Stimulated activated CD8-positive, alpha-beta memory T cell treated with anti-CD3 and anti-CD28 coated beads, Interleukin-7, amount 100 ng/mL, for 48 hours (primary cell): ENCODE results near the gene KCNN2.

Experiments
- DNase-seq, 2 donors: peaks; one replicate each; pipeline ENCODE4 v3.0.0-alpha.2; 2020; ENCODE audit warnings: low read depth in 1 of 2; ENCODE audit errors: extremely low read depth in 1 of 2

Gene KCNN2

DNA sequence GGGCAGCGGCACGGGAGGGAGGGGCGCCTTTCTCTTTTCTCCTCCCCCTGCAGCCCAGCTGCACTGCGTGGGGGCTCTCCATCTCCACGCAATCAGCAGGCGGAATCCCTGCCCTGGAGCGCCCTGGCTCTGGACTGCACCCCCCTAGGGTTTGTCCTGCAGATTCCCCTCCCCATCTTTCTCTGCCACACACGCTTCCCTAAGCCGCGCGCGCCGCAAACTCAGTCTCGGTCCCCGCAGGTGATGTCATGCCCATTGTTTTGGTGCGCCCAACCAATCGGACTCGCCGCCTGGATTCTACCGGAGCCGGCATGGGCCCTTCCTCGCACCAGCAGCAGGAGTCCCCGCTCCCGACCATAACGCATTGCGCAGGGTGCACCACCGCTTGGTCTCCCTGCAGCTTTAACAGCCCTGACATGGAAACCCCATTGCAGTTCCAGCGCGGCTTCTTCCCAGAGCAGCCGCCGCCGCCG is at the start of gene KCNN2:
Gene KCNN2 (plus strand): TSS at position 347 of the 473 bp plus-strand sequence. CDS start 70 bp downstream, at position 417.
- DNase-seq, result no peak

DNA sequence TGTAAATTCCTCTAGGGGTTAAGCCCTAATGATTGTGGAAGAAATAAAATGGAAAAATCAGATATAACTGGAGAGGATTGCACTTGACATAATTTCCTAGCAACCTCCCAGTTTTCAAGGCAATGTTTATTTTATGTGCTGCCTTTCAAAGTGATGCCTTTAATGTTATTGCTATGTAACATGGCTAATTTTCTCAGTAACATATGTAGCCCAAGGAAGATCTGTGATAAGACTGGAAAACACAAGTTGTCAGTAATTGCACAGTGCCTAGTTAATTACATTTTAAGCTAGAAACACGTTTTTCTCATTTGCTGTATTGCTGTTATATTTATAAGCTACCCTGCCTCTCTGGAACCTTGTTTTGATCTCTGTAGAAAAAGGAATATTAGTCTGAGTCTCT is 49.2 kb upstream of the KCNN2 start:
- no peak for DNase-seq

DNA sequence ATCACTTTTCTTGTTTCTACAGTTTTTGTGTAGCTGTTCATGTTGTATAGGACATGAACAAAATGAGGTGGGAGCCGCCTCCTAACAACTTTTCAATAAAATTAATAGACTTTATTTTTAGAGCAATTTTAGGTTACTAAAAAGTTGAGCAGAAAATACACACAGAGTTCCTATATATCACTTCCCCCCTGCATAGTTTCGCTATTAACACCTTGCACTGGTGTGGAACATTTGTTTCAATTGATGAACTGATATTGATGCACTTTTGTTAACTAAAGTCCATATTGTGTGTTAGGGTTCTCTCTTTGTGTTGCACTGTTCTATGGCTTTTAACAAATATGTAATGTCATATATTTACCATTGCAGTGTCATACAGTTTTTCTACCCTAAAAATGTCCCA is 47.8 kb upstream of the KCNN2 start:
- no peak for DNase-seq

DNA sequence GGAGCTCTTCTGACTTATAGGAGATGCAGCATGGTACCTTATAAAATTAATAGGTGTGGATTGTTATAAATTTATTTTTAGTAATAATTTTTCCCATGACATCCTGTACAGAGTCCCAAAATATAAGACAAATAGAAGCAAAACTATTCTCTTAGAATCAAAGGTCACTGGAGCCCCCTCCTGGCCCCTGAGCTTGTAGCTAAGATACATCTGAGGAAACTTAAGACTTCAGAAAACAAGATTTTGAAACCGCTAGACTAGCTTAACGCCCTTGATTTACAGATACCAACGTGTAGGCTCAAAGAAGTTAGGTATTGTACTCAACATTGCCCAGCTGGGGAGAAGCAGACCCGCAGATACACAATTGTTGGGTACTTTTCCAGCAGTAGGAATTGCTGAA is 45.7 kb upstream of the KCNN2 start:
- DNase-seq, result no peak

DNA sequence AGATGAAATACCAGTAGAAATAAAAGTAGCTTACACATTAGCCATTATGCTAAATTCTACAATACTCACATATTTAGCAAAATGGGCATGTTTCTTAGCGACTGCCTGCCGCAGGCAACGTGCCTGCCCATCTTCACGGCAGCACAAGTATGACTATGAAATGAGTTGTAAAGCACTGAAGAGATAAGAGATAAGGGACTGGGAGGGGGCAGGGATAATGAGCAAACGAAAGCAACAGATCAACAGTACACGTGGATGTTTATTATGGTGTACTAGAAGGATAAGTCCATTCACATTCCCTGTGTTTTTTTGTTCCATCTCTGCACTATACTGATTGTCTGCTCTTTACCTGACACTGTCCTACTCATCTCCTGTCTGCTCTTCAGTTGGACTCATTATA is 44.1 kb upstream of the KCNN2 start:
- DNase-seq, result no peak

DNA sequence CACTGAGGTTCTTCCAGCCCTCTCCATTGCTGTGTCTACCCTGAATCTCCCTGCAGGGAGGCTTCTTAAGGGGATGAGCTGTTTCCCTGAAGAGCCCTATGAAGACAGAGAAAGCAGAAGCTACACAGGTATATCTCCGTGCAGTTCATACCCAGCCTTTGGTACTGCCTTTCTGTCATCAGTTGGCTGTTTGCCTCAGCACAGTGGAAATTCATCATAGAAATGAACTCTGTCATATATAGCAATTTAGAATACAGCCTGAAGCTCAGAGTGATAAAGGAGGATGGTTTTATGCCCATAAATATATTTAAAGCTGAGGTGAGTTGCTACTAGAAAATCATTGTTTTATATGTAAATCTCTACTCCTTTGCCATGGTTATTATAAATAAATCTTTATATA is 42.6 kb upstream of the KCNN2 start:
- no peak for DNase-seq

DNA sequence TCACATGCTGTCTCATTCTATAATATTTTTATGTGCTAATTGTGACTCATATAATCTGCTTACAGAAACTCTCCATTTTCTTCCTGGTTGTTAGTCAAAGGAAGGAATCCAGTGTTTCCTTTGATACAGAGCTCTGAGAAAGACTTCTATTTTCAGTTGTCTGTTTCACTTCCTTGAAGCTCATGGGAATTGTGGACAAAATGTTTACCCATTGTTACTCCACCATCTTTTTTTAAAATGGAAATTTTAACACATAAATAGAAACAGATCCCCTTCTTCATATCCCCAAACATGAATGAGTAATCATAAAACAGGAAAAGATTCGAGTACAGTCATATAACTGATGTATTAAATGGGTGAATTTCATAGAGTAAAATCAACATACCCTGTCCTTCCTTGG is 42.0 kb upstream of the KCNN2 start:
- no peak for DNase-seq

DNA sequence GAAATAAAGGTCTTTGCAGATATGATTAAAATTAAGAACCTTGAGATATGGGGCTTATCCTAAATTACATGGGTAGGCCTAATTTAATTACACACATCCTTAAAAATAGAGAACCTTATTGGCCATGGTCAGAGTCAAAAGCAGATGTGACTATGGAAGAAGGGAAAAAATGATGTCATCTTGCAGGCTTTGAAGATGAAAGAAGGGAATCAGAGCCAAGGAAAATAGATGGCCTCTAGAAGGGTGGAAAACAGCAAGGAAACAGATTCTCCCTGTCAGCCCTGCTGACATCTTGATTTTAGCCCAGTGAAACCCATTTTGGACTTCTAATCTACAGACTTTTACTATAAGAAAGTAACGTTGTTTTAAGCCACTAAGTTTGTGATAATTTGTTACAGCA is 37.6 kb upstream of the KCNN2 start:
- DNase-seq, result no peak

DNA sequence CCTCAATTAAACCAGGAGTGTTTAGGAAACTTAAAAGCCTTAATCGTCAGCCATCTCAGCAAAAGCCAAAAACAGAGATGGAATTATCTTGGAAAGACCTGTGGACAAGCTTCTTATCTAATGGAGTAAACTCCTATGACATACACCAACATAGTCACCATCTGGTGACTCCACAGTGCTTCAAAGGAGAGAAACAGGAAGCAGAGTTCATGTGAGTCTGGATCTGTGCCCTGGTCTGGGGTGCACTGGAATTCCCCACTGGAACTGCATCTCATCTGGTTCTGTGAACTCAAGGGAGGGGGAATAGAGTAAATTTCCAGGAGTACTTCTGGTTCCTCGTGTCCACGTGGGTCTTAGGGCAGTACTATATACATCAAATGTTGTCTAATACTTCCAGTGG is 36.3 kb upstream of the KCNN2 start:
- no peak for DNase-seq

DNA sequence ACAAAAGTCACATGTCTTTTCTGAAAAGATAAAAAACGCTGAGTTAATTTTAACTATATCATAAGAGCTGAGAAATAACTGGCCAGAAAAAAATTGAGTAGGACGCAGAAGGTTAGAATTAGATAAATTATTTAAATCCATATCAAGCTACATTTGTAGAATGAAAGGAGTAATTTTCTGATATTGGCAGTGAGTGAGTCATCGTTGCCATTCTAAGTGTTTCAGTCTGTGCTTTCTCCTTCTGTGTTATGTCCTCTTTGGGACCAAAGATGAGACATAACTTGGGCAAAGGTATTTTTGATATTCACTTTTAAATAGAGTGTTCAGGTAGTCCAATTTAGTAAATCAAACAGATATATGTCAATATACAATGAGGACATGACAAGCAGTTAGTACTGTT is 34.4 kb upstream of the KCNN2 start:
- DNase-seq, result no peak

DNA sequence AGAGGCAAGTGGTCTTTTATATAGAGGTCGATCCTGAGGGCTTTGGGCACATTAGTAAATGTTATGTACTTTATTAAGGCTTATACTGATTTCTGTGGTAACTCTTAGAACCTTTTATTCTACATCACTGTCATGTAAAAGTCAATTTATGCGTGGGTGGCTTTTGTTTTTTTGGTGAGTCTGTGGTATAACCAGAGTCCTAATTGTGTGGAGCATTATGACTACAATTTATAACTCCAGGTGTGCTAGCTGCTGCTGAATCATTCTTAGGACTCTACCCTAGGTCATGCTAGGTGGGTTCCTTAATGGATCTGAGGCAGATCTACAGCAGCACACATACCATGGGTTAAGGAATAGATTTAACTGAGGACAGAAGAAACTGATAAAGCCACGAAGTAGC is 33.9 kb upstream of the KCNN2 start:
- no peak for DNase-seq

DNA sequence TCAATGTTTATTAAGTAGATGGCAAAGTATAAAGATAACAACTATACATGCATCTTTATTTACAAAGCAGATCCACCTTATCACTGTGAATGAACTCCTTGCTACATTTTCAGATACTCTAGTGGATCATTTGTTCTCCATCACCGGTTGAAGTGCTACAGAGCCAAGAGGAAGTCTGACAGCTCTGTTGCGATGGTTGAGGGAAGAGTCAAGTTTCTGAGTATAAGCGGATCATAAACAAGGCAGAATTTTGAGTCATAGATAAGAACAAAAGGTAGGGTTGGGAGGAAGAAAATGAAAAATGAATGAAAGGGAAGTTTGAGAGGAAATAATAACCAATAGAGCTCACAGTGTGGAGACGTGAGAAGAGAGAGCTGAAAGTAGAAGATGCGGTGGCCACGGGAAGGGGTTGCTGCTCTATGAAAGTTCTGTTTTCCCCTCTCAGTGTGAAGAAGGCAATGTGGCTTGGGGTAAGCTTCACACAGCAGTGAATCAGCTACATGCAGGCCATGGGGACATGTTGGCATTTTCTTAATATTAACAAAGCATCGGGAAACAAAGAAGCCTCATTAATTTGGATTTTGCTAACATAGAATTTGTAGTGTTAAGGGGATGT is 30.8 kb upstream of the KCNN2 start:
- no peak for DNase-seq

DNA sequence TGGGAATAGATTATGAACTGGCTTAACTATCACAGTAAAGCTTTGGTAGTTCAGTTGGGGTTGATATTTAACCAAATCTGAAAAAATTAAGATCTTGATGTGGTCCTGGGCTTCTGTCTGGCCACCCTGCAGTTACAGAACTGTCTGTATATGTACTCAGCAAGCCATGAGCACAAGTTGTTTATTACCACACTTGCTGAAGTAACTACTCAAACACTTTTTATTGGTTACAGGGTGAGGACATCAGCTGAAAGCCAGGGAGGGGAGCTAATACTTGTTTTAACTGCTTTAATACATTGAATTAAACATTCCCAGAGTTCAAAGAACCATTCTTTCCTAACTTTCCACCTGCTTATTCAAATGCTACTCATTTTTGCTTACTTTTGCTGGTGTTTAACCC is 29.4 kb upstream of the KCNN2 start:
- no peak for DNase-seq

DNA sequence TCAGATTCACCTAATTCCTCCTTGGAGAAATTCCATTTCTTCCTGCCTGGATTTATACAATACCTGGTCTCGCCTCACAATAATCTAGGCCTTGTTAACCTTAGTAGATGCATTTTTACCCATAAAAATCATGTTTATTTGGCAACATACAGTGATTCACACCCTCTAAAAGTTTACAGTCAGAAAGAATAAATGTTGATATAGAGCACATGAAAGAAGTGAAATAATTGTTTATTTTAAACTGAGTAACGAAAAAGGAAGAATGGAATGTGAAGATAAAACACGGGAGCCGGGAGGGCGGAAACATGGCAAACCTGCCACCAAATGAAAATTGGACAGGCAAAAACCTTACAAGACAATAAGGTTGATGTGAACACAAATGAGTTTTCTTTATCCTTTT is 28.9 kb upstream of the KCNN2 start:
- no peak for DNase-seq

DNA sequence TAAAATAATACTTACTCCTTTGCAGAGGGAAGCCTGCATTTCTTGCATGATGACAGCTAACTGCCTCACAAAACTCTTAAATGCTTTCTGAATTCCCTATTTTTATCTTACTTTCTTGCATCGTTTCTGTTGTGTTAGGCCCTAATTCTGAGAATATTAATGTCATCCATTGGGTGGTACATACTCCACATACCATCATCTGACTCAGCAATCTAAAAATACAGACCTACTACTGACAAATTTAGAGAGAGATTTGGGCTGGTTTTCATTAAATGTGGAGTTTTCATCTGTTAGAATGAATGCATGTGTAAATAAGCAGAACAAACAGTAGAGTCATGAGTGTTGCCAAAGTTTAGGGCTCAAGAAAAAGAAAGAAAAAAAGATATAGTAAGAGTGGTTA is 26.5 kb upstream of the KCNN2 start:
- no peak for DNase-seq

DNA sequence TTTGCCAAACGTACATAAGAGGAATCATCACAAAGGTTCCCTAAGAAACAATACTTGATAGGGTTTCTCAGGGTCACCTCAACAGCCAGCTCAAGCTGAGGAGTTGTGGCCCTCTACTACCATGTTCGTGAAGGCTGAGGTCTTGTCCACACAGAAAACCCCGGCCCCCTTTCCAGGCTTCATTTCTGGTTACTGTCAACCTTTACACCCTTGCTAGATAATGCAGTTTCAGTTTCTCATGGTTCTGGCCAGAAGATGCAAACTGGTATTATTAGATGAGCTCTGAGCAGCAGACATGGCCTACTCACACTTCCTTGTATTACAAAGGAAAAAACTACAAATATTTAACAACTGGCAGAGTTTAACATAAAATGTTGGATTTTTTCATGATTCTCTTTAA is 22.8 kb upstream of the KCNN2 start:
- DNase-seq, result no peak

DNA sequence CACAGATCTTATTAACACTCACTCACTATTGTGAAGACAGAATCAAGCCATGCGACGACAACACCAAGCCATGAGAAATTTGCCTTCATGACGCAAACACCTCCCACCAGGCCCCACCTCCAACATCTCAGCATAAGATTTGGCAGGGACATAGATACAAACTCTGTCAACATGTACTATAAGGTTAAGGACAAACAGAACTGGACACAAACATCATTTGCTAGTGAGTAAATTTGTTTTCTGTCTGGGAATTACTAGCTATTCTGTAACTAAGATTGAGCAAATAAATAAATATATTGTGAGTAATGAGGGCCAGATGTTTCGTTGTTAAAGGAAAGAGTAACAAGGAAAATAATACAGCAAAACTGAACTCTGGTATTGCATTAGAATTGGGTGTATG is 15.7 kb upstream of the KCNN2 start:
- DNase-seq, result no peak

DNA sequence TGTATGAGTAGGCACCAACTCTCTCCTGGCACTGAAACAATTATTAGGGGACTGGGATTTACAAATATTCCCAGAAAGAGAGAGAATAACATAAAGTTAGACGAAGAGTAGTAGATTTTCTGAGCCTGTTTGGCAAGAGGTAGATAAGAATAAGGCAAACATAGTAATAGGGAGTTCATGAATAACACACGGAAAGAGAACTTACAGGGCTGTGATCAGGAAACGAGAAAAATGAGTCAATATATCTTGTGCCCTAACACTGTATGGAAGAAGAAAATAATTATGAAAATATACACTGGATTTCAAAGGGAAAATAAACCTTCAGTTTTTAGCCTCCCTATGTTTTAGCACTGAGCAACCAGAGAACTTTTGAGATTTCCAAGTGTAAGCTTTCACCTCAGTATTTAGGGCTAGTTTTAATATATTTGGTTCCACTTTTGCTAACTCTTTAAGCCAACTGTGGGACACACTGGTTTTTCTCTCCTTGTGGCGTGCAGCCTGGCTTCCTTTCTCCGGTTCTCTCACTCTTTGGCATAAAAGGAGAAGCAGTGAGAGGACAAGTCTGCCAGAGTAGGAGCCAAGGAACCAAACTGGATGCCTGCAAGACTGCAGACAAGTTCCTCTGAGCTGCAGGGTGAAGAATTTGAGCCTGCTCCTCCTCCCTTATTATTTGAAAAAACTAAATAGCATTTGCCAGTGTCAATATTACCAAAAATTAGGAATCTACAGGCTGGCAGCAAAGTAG is 6.6 kb upstream of the KCNN2 start:
- DNase-seq, result no peak

DNA sequence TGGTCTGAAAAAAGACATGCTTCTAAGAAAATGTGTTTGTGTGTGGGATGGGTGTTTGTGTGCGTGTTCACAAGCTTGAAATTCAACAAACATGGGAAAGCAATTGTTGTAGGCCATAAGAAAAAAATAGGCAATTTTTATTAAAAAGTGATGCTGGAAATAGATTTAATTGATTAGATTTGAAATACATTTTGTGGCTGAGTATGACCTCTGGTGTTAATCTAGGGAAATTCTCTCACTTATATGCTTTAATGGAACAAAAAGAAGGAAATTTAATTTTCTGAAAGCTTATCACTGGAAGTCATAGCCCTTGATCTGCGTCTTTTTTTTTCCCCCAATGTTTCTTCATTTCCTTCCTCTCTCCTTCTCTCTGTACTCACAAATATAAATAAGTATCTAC is 3.5 kb upstream of the KCNN2 start:
- no peak for DNase-seq

DNA sequence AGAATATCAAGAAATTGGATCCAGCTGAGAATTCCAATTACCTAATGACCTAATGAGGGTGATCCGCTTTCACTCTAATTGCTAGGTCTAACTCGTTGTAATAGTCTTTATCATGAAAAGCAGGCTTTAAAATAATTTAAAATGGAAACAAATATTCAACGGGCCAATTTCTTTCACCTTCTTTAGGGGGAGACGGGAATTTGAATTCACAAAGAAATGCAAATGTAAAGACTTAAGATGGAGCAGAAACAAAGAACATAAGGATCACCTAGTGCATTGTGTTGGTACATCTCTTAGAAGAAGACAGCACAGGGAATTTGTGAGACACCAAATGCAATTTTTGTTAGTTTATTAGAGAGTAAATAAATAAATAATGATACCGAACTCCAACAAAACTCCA is 1.5 kb upstream of the KCNN2 start:
- no peak for DNase-seq

DNA sequence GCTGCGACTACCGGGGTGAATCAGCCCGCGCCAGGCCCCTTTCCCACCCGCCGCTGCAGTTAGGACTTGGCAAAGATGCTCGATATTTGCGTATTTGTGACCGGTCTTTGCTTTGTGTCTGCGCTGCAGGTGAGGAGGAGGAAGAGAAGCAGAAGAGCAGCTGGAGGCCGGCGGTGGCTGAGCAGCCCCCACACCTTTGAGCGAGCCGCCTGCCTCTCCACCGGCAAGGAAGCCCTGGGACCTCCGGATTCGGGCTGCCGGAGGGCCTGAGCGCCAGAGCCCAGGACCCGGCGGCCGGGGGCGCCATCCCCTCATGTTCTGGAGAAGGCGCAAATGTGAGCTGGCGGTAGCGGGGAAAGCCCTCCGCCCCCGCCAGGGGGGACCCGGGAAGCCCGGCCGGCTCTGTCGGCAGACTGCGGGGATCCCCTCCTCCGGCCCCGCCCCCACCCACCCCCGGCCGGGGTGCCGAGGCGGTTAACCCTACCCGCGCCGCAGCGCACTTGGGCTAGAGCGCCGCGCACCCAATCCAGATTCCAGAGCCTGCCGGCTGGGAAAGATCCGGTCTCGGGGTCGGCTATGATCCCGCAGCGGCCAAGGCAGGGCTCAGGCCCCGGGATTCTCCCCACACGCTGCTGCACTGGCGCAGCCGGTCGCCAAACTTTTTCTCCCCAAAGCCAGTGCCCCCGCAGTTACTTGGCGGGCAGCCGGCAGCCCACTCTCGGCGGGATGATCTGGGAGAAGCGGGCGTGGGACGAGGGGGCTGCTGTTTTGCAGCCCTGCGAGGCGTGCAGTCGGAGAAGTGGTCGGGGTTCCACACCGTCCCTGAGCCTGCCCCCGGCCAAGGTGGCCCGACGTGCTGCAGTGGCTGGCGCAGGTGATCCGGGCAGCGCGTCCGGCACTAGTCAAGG is 800 bp upstream of the KCNN2 start:
- DNase-seq, result no peak
